ENCODE measurements around the gene PSMB11.

Gene PSMB11

DNA sequence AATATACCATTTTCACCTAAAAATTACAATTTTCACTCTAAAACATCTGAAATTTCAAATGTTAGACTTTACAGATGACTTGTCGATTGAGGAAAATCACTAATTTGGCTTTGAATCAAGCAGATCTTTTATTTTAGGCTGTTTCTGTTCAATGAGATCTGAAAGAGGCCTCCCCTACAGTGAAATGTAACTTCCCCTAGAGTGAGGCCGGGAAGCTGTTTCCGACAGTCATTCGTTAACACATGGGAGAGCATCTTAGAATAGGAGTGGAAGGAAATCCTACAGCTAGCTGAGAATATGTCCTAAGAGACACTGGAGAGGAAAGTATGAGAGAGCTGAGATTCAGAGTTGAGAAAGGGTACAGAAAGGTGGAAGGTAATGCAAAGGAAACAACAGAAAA, 26.4 kb upstream of the PSMB11 start:
- no peak for DNase-seq

DNA sequence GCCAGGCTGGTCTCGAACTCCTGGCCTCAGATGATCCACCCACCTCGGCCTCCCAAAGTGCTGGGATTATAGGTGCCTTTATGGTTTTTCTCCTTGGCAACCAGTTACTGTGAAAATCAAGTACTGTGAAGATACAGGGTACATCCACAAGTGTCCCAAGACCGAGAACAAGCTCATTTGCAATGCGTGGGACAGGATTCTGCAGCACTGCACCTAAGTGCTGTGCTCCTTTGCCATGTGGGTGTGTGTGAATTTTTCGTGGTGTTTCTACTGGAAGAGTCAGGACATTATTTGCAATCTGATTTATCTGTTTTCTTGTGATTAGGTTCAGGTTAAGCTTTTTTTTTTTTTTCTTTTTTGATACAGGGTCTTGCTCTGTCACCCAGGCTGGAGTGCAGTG, 24.9 kb upstream of the PSMB11 start:
- DNase-seq: no peak

DNA sequence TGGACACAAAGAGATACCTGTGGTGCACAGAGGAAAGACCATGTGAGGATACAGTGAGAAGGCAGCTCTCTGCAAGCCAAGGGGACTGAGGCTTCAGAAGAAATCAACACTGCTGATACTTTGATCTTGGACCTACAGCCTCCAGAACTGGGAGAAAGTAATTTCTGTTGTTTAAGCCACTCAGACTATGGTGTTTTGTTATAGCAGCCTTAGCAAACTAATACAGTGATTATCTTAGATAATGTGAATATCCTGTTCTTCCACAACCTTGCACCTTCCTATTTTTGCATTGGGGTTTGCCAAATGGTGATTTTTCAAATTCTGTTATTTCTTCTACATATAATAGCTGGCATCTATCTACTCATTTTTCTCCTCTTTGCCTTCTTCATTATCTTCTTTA, 23.9 kb upstream of the PSMB11 start:
- DNase-seq: no peak

DNA sequence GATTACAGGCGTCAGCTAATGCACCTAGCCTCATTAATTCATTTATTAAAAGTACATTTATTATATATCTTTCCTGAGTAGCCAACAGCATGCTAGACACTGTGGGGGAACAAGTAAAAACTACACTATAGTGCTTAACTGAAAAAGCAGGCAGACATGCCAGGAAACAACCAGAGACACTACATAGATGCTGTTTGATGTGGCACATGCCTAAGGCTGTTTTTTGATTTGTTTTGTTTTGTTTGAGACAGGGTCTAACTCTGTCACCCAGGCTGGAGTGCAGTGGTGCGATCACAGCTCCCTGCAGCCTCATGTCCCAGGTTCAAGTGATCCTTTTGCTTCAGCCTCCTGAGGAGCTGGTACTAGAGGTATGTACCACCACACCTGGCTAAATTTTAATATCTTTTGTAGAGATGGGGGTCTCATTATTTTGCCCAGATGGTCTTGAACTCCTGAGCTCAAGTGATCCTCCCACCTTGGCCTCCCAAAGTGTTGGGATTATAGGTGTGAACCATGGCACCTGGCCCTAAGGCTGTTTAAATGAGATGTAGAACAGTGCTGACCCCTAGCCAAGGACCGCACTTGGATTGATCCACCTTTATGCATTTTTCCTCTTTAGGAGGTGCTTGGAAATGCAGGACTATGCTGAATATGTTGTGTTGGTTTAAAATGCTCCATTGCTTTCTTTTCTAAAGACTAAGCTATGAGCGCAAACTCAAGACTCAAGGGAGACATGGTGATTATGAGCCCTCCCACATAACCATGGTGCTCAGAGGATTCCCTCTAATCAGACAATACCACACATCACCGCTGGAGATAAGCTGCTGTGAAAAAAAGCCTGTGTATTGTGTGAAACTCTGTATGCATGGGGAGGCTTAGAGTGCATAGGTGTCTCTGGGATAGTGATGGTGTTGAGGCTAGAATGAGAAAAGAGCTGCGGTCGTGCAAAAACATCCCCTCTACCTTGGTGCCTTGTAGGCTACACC, 21.6 kb upstream of the PSMB11 start:
- DNase-seq: no peak

DNA sequence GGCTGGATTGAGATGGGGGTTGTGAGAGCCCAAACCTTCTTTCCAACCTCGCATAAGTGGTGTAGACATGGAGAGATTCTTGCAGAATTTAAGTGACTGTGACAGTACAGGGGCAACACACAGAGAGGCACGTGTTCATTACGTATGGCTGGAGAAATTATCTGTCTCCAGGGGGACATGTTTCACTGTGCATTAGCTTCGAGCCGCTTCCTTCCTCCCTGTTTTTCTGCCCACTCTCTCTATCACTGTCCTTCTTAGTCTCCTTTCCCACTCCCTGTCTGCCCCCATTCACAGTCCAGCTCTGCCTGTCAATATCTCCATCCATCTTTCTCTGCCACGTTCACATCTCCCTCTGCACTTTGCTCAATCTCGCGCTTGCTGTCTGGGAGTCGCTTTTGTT, 20.6 kb upstream of the PSMB11 start:
- no peak for DNase-seq

DNA sequence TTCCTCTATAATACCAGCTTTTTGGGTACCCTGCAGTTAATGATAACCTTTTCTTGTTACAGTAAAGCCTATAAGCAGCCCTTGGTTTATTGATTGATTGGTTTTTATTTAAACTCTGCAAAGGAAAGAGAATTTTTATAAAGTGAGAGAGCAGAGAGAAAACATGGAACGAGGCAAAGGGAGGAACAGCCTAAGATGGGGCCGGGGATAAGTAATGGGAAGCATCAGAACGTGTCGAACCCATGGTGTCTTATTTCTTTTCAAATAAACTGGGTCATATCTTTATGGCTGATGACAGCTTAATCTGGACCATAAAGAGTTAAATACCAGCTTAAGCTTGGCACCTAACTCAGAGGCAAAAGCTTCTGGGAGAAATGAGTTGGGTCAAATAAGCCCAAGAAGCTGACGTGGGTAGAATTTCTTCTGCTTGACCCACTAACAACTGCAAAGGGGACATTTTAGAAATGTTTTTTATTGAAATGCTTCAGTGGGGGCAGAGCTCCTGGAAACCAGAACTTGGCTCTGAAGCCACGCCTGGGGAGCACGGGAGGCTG, 20.0 kb upstream of the PSMB11 start:
- DNase-seq: no peak

DNA sequence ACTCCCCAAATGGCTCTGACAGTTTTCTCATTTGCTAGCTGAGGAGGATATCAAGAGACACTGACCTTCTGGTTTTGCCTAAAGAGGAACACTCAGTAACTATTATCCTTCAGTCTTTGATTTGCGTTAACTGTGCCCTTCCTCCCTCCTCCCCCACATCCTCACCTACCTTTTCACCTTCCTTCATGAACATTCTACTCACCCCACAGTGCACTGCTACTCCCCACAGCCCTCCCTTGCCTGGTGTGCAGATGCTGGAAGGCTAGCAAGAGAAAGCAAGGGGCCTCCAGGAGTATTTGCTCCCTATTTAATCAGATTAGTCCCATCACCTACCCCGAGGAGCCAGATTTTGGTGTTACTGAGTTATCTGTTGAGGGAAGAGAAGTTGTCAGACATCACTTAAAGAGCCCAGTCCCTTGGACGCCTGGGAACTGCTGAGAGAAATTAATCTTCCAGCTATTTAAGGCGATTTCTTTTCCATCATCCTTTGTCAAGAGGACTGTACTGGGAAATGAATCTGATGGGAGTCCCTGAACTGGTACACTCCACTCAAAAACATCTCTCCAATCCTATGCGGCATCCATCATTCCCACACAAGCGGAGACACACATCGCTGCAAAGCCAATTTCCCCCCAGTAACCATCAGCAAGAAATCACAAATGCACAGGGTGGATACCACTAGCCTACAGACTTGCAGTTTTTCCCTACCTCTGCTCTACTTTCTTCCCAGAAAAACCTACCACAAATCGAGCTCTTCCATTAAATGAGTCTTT, 18.8 kb upstream of the PSMB11 start:
- DNase-seq: no peak

DNA sequence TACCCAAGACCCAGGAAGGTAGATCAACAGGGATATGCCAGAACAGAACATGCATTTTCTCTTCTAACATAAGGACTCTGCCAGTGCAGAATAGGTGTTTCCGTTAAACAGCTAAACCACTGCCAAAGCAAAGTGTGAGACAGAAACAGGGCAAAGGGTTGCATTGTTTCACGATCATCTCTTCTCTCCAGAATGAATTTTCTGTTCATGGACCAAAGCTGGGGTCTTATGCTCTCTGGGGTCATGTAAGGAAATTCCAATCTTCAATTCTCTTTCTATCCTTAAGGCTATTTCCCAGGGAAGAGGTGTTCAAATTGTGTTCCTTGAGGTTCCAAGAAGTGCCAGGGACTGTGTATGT, 18.2 kb upstream of the PSMB11 start:
- DNase-seq: no peak

DNA sequence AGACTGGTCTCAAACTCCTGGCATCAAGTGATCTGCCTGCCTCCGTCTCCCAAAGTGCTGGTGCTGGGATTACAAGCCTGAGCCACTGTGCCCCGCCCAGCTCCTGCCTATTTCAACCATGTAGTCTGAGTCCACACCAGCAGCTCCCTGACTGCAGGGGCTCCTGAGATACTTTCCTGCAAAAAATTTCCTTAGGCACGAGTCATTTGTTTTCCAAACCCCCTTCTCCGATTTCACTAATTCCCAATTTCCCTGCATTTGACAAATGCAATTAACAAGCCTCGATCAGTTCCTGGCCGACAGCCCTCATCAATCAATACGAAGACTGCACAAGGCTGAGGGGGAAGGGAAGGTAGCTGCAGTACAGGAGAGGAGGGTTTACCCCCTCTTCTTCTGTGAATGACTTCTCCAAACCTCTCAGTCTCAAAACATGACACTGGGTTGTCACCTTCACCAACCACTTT, 17.4 kb upstream of the PSMB11 start:
- no peak for DNase-seq

DNA sequence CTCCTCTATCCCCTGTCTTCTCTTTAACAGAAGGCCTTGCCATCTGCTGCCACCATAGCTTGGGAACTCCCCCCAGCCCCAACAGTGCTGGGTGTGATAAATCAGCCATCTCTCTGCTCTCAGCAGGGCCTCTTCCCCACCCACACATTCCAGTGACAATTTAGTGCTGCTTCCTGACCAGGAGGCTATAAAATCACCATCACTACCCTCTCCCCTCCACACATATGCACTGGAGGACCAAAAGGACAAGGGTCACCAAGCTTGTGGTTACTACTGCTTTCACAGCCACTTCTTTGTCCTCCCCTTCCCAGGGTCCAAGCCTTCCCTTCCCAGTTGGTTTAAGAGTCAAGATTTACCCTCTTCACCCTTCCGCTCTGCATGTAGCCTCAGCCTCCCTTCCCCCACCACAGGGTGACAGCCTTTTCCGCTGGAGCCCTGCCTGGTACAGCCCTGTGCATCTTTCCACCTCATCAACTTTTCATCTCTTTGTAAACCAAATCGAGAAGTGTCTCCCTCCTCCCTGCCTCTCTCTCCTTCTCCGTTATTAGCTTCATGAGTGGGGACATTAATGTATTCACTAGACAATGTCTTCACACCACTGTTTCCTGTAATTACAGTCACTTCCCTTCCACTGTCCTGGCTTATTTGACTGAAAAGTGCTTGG, 16.7 kb upstream of the PSMB11 start:
- DNase-seq: no peak

DNA sequence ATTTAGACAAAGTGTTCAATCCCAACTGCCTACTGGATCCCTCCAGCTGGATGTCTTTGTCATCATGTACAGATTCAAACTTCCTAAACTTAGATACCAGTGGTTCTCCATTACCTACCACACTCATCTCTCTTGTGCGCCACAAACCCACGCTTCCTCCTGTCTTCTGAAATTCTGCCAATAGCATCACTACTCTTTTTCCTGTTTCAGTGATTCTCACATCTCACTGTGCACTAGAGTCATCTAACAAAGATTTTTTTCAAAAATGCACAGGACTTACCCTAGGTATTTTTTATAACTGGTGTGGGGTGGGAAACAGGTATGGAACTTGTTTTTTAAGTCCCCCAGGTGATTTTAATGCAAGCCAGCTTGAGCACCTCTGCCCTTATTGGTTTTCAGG, 13.2 kb upstream of the PSMB11 start:
- DNase-seq: no peak

DNA sequence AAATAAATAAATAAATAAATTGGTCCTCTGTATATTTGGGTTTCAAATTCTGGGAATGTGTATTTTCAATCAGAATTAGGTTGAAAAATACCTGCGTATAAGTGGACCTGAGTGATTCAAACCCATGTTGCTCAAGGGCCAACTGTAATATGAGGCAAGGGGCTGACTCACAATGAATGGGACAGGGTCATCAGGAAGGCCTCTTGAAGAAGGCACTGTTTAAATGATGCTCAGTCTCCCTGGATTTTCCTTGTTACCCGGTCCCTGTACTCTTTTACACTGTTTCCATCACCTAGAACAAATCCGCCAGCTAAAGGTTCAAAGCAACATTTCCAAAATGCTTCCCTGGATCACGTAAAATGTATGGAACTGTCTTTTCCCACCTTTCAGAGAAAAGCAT, 11.1 kb upstream of the PSMB11 start:
- no peak for DNase-seq

DNA sequence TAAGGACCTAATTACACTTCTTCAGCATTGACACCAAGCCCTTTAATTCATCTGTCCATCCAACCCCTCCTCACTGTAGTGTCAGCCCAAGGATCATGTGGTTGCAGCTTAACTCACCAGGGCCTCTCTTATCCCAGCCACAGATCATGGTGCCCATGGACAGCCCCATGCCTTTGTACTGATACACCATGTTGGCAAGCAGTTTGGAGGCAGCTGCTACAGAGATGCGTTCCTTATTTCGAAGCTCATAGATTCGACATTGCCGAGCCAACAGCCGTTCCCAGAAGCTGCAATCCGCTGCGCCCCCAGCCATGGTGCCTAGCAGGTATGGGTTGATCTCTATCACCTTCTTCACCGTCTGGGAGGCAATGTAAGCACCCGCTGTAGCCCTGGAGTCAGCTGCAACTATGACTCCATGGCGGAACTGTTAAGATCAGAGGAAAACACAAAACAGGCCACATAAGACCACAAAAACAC, 8.7 kb upstream of the PSMB11 start:
- no peak for DNase-seq

DNA sequence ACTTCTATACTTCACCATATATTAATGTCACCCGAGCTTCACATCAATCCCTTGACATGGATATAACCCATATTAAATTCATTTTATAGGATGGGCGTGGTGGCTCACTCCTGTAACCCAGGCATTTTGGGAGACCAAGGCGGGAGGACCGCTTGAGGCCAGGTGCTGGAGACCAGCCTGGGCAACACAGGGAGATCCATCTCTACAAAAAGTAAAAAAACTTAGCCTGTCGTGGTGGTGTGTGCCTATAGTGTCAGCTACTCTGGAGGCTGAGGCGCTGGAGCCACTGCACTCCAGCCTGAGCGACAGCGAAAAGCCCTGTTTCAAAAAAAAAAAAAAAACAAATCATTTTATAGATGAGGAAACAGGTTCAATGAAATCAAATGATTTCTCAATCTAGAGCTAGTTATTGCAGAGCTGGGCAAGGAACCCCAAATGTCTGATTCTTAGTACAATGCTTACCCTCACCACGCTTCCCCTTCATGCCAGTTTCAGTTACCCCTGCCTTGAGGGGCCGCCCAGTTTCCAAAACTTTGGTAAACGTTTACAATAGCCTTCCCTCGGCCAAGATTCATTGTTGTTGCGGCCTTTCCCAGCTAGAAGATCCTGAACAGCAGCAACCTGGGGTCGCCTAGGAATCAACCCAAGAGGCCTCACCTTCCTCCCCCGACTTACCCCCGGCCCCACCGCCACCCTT, 8.1 kb upstream of the PSMB11 start:
- DNase-seq: no peak

DNA sequence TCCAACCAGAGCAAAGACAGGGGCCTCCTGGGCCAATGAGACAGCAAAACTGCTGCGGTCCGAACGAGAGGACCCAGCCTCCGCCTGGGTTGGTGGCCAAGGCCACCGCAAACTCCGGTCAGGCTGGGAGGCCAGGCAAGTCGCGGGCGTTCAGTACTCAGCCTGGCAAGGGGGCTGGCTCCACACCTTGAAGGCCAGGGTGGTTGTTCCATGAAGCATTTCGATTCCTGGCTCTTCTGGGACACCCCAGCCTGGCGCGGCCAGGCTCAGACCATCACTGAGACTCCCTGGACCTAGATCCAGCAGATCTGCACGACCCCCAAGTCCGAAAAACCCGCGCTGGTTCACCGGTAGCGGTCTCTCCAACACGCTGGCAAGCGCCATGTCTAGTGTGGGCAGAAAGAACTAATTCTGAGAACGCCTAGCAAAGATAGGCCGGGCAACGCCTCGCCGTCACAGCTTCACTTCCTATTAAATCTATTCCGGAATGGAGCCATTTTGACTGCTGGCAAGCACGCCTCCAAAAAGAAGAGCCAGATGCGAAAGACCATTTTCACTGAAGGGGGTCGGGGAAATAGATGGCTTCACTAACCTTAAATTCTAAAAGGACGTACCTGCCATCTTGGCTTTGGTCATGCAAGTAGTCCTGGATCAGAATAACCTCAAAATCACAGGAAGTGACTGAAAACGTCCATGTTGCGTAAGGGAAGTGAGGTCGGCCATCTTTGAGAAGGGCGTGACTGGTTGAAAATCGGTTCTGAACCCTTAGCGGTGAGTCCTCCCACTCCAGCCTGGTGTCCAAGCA, 7.3 kb upstream of the PSMB11 start, which contains the start of gene PSMB5:
TSS of gene PSMB5 (minus strand) at position 403 of the 805 bp plus-strand sequence. CDS start at position 384, 19 bp downstream.
- peak; percentile 94 for DNase-seq

DNA sequence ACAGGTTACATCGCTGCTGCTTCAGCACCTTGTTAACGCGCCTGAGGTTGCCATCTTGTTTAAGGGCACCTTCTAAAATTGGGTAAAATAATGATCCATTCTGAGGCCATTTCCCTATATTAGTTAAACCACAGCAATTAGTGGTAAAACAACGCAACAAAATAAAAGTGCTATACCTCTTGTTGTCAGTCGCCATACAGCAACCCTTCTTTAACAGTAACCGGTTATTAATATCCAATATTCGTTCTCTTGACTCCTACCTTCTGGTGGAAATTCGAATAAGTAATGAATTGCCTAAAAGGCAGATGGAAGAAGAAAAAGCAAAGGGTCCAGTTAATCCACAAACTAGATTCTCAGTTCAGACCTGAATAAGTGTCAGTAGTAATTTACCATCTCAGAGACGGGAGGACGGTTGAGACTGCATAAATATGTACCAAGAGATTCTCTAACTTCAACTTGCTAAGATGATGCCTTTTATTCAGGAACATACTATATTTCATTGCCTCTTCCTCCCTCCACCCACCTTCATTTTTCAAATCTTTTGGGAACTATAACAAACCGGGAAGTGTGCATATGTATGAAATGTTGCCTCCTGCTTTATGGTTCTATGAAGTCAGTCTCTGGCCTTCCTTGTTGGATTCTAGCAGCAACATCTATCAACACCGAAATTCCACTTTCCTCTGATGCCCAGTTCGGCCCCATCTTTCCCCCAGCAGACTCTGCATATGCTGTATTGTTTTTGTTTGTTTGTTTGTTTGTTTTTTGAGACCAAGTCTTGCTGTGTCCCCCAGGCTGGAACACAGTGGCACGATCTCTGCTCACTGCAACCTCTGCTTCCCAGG, 6.5 kb upstream of the PSMB11 start:
- DNase-seq: no peak

DNA sequence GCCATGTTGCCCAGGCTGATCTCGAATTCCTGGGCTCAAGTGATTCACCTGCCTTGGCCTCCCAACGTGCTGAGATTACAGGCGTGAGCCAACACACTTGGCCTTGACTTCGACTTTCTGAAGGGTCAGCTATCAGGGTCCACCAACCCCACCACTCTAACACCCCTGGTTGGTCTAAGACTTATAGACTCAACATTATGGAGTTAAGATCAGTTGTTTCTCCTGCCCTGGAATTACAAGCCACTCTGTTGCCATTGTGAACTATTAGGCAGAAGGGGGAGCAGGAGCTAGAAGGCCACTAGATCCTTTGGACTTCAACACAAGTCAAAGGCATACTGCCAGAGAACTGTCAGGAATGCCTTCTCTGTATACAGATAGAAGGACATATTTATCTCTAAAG, 1.9 kb upstream of the PSMB11 start:
- no peak for DNase-seq

DNA sequence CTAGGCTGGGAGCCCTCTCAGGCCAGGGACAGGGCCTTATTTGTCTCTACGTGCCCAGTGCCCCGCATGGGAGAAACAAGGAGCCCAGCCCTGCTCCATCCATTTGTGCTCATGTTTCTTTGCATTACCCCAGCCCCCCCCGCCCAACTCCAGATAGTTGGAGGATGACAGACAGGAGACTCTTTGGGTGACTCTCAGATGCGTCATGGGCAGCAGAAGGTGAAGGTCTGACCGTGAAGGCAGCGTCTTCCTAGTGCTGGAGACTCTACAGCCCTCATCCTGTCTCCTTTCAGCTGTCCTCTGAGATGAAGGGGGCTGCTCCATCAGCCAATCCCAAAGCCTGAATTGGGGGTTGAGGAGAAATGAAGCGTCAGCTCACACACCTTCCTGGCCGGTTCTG, 283 bp upstream of the PSMB11 start:
- DNase-seq: no peak

DNA sequence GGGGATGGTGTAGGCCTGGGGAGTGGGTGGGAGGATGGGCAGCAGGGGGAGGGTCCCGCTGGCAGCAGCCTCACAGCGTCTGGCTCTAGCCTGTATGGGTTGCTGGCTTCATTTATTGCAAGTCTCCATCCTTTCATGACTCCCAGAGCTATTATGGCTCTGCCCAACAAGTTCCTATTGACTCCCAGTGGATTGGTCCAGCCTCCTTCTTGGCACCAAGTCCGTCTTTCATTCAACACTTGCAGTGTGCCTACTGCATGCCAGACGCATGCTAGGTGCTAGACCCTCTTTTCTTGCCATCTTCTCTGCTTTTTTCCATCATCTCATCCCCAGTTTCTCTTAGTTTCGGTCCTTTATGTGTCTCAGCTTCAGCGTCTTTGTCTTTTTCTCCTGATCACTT, 1.1 kb downstream of the PSMB11 start:
- DNase-seq: no peak

DNA sequence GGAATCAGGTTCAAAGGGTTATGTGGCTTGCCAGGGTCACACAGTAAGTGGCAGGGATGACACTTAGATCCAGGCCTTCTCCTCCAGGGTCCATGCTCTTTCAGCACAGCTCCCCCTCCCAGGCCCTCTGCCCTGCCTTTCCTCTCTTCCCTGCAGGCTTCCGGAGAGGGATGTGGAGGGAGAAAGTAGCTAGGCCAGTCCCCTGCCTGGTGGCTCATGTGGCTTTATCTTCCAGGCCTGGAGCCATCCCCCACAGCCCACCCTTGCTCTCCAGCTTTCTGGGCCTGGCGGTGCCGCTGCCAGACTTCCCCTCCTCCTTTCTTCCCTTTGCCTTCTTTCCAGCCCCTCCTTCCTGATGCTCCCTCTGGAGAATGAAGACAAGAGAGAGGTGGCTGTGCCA, 1.7 kb downstream of the PSMB11 start:
- DNase-seq: no peak
